ENCODE results near the gene CLCF1. TPM values are rescaled to one million over a fixed set of nuclear protein-coding genes. Genes with fewer than 3 reads are reported as not detected.

Gene CLCF1
- polyA plus RNA-seq, 1 donor (not counting 4 experiments of a cell fraction or from before 2014, with no cell fraction given): 2.7 TPM

DNA sequence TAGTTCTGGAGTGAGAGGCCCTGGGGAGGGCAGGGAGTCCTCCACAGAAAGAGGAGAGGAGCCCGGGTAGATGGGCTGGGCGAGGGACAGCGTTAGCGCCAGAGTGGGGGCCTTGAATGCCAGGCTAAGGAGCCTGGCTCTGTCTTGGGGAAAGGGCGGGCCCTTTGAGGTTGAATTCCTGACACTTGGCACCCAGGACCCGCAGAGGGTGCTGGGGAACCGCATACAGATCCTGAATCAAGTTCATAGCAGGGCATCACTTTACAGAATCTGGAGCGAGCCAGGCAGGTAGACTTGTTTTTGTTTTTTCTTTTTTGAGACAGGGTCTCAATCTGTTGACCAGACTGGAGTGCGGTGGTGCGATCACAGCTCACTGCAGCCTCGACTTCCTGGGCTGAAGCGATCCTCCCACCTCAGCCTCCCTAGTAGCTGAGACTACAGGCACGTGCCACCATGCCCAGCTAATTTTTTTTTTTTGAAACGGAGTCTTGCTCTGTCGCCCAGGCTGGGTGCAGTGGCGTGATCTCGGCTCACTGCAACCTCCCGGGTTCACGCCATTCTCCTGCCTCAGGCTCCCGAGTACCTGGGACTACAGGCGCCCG lies 48.1 kb upstream of the CLCF1 start:
- H3K4me2 ChIP-seq (ENCODE audit: control insufficient read depth, extremely low read depth, insufficient read depth, low read depth, low read length): peak overlapping the region; percentile 76

GRCh38 chr11:67420646-67421429 lies 47.4 kb upstream of the CLCF1 start:
- FAIRE-seq: no peak
- Histone ChIP-seq H3K36me3 (ENCODE audit: control insufficient read depth in 2 of 2, extremely low read depth in 1 of 2, insufficient read depth in 2 of 2, low read length in 2 of 2) (no peaks in the 10 kb centered on the region), H3K79me2 (ENCODE audit: control insufficient read depth, insufficient read depth, low read length) (no peaks in the 10 kb centered on the region), H3K9ac (ENCODE audit: control insufficient read depth, extremely low read depth, insufficient read depth, low read length) (peak overlapping the region; percentile 56), H4K20me1 (ENCODE audit: control insufficient read depth, extremely low read depth, insufficient read depth, low read length) (no peaks in the 10 kb centered on the region), H3K27ac (ENCODE audit: control insufficient read depth, insufficient read depth, low read length) (no peak overlapping the region), H3K27me3 (ENCODE audit: control insufficient read depth, extremely low read depth, insufficient read depth, low read length) (peaks cover 4% of the 10 kb centered on the region), H3K4me3 (ENCODE audit: control insufficient read depth in 2 of 3, extremely low read depth in 1 of 3, insufficient read depth in 2 of 3, low read depth in 1 of 3, low read length in 3 of 3) (peak overlapping the region; percentile 25 to 68 (median 59)), H2AFZ (ENCODE audit: control insufficient read depth, low read length) (peak overlapping the region; percentile 73), H3K4me2 (ENCODE audit: control insufficient read depth, extremely low read depth, insufficient read depth, low read depth, low read length) (peak overlapping the region; percentile 78), H3K9me3 (ENCODE audit: control insufficient read depth, low read depth, low read length) (no peaks in the 10 kb centered on the region), H3K9me1 (ENCODE audit: control insufficient read depth, extremely low read depth, insufficient read depth, low read length) (no peaks in the 10 kb centered on the region), H3K4me1 (ENCODE audit: control insufficient read depth, extremely low read depth, insufficient read depth, low read length) (peaks cover 22% of the 10 kb centered on the region)
- TF ChIP-seq, protein P1, sequence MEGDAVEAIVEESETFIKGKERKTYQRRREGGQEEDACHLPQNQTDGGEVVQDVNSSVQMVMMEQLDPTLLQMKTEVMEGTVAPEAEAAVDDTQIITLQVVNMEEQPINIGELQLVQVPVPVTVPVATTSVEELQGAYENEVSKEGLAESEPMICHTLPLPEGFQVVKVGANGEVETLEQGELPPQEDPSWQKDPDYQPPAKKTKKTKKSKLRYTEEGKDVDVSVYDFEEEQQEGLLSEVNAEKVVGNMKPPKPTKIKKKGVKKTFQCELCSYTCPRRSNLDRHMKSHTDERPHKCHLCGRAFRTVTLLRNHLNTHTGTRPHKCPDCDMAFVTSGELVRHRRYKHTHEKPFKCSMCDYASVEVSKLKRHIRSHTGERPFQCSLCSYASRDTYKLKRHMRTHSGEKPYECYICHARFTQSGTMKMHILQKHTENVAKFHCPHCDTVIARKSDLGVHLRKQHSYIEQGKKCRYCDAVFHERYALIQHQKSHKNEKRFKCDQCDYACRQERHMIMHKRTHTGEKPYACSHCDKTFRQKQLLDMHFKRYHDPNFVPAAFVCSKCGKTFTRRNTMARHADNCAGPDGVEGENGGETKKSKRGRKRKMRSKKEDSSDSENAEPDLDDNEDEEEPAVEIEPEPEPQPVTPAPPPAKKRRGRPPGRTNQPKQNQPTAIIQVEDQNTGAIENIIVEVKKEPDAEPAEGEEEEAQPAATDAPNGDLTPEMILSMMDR (optimal IDR thresholded peaks at IDR 0.05 in 1 of 3, IDR thresholded peaks at IDR 0.05 in 1 of 3, conservative IDR thresholded peaks at IDR 0.05 in 1 of 3; ENCODE audit: extremely low read depth in 1 of 3, insufficient read depth in 2 of 3, low read length in 3 of 3): no peak
- no peak for TF ChIP-seq EZH2 (IDR thresholded peaks at IDR 0.05; ENCODE audit: low read length)
- dilution Hi-C loops (cut with MboI; ENCODE audit: extremely low pct_ligation_motif_present, low sequenced_read_pairs): no loop called here
- peak; percentile 80 for DNase-seq (ENCODE audit: low read depth, low spot score)

More for the DNA sequence above, 48.1 kb upstream of the CLCF1 start:
- Histone ChIP-seq H3K36me3 (ENCODE audit: control insufficient read depth in 2 of 2, extremely low read depth in 1 of 2, insufficient read depth in 2 of 2, low read length in 2 of 2) (no peaks in the 10 kb centered on the region), H3K79me2 (ENCODE audit: control insufficient read depth, insufficient read depth, low read length) (no peaks in the 10 kb centered on the region), H3K27ac (ENCODE audit: control insufficient read depth, insufficient read depth, low read length) (no peak overlapping the region), H3K9me3 (ENCODE audit: control insufficient read depth, low read depth, low read length) (no peaks in the 10 kb centered on the region), H3K9ac (ENCODE audit: control insufficient read depth, extremely low read depth, insufficient read depth, low read length) (peak overlapping the region; percentile 56), H3K4me3 (ENCODE audit: control insufficient read depth in 2 of 3, extremely low read depth in 1 of 3, insufficient read depth in 2 of 3, low read depth in 1 of 3, low read length in 3 of 3) (peak overlapping the region in 2 of 3 experiments; percentile 18 to 59), H3K27me3 (ENCODE audit: control insufficient read depth, extremely low read depth, insufficient read depth, low read length) (peaks cover 4% of the 10 kb centered on the region), H3K9me1 (ENCODE audit: control insufficient read depth, extremely low read depth, insufficient read depth, low read length) (no peaks in the 10 kb centered on the region), H3K4me1 (ENCODE audit: control insufficient read depth, extremely low read depth, insufficient read depth, low read length) (peaks cover 22% of the 10 kb centered on the region), H4K20me1 (ENCODE audit: control insufficient read depth, extremely low read depth, insufficient read depth, low read length) (no peaks in the 10 kb centered on the region), H2AFZ (ENCODE audit: control insufficient read depth, low read length) (peak overlapping the region; percentile 73)
- no peak for DNase-seq (ENCODE audit: low read depth, low spot score)
- no peak for FAIRE-seq
- dilution Hi-C loops (cut with MboI; ENCODE audit: extremely low pct_ligation_motif_present, low sequenced_read_pairs): no loop called here
- no peak for TF ChIP-seq EZH2 (IDR thresholded peaks at IDR 0.05; ENCODE audit: low read length)
- TF ChIP-seq, protein P1 (optimal IDR thresholded peaks at IDR 0.05 in 1 of 3, IDR thresholded peaks at IDR 0.05 in 1 of 3, conservative IDR thresholded peaks at IDR 0.05 in 1 of 3; ENCODE audit: extremely low read depth in 1 of 3, insufficient read depth in 2 of 3, low read length in 3 of 3): peak in 2 of 3 experiments; percentile 4 to 22

Data from keratinocyte (primary cell).